ENCODE measurements around the gene BSN. TPM values are rescaled to one million over a fixed set of nuclear protein-coding genes. Genes with fewer than 3 reads are reported as not detected.
A peak's percentile ranks its signal among the peaks of the same experiment; 100 is the strongest.

Gene BSN
- total RNA-seq, 1 donor from 2014 or later: 0.67 TPM

GRCh38 chr3:49719214-49719884 lies 165.1 kb downstream of the BSN start, which contains the start of gene AMIGO3:
Gene AMIGO3 (minus strand): TSS chr3:49719684. CDS start chr3:49719465, 219 bp downstream.
- H3K4me3 Mint-ChIP-seq: peak within 1 kb of the TSS; percentile 80
- peak; percentile 57 for TF ChIP-seq CTCF (IDR thresholded peaks at IDR 0.05; ENCODE audit: unreplicated experiment)
- H3K27me3 Mint-ChIP-seq (ENCODE audit: low read depth): peaks cover 2% of the 10 kb centered on the region
- no peaks in the 10 kb centered on the region for H3K36me3 Mint-ChIP-seq
- peaks cover 25% of the 10 kb centered on the region for H3K4me1 Mint-ChIP-seq
- peak within 1 kb of the TSS; percentile 88 for H3K27ac Mint-ChIP-seq
- no peaks in the 10 kb centered on the region for H3K9me3 Mint-ChIP-seq
- peak; percentile 81 to 91 for DNase-seq (ENCODE audit: low spot score in 2 of 2, unreplicated experiment in 2 of 2)

Other genes with a start within 250 kb of the BSN start
- gene USP4, start 214.4 kb upstream of the BSN start, total RNA-seq: 53.1 to 55.3 TPM (median 54.5 TPM) in 3 replicates
- gene GPX1, start 196.1 kb upstream of the BSN start, total RNA-seq: 97.9 to 108 TPM (median 98.7 TPM) in 3 replicates
- gene RHOA, start 142.5 kb upstream of the BSN start, total RNA-seq: 248 to 261 TPM (median 250 TPM) in 3 replicates
- gene TCTA, start 142.1 kb upstream of the BSN start, total RNA-seq: 13.7 to 15.8 TPM (median 13.9 TPM) in 3 replicates
- 30.3 to 33.4 TPM (median 33.0 TPM) in 3 replicates for gene AMT, start 132.0 kb upstream of the BSN start, total RNA-seq
- 29.3 to 34.4 TPM (median 31.9 TPM) in 3 replicates for gene NICN1, start 125.2 kb upstream of the BSN start, total RNA-seq
- gene DAG1, start 84.2 kb upstream of the BSN start, total RNA-seq: 118 to 128 TPM (median 120 TPM) in 3 replicates
- gene APEH, start 119.9 kb downstream of the BSN start, total RNA-seq: 111 to 118 TPM (median 115 TPM) in 3 replicates
- 101 to 109 TPM (median 103 TPM) in 3 replicates for gene MST1, start 135.0 kb downstream of the BSN start, total RNA-seq
- 57.3 to 59.2 TPM (median 57.5 TPM) in 3 replicates for gene RNF123, start 135.1 kb downstream of the BSN start, total RNA-seq
- gene AMIGO3, start 165.2 kb downstream of the BSN start, total RNA-seq: 0.78 to 0.95 TPM in 2 of 3 replicates, not detected in the other
- gene GMPPB, start 169.5 kb downstream of the BSN start, total RNA-seq: 32.3 to 33.9 TPM (median 32.7 TPM) in 3 replicates
- 41.7 to 46.4 TPM (median 46.4 TPM) in 3 replicates for gene IP6K1, start 232.1 kb downstream of the BSN start, total RNA-seq
- gene CDHR4, start 245.4 kb downstream of the BSN start, total RNA-seq: 0.27 to 0.42 TPM in 2 of 3 replicates, not detected in the other
- 7.7 to 9.4 TPM (median 8.4 TPM) in 3 replicates for gene INKA1, start 248.8 kb downstream of the BSN start, total RNA-seq